ENCODE results near the gene IGHMBP2.

DNA sequence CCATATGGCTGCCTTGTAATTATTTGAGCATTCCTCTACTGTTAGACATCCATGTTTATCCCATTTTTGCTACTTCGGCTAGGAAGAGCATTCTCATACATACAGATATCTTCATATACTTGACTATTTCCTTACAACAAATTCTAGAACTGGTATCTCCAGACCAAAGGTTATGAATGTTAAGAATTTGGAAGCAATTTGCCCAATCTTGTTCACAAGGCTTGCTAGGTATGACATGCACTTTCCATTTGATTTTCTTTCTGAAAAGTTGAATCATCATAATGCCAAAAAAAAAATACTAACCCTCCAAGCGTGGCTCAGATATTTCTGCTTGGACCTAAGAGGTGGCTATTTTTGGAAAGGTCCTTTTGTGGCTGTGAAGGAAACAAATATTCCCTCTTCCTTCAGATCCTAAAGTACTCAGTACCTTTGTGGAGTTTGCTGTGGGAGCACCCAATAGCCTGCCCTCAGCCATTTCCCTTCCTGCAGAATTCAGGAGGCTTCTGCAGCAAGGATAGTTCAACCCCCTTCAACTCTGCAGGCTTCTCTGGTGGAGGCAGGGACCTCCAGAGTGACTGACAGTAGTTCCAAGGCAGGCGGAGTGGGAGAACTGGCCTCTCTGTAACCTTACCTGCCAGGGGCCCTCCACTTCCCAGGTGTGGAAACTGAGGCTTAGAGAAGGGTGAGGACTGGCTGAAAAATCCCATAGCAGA, 40.0 kb upstream of the IGHMBP2 start:
- TF ChIP-seq, protein P1, sequence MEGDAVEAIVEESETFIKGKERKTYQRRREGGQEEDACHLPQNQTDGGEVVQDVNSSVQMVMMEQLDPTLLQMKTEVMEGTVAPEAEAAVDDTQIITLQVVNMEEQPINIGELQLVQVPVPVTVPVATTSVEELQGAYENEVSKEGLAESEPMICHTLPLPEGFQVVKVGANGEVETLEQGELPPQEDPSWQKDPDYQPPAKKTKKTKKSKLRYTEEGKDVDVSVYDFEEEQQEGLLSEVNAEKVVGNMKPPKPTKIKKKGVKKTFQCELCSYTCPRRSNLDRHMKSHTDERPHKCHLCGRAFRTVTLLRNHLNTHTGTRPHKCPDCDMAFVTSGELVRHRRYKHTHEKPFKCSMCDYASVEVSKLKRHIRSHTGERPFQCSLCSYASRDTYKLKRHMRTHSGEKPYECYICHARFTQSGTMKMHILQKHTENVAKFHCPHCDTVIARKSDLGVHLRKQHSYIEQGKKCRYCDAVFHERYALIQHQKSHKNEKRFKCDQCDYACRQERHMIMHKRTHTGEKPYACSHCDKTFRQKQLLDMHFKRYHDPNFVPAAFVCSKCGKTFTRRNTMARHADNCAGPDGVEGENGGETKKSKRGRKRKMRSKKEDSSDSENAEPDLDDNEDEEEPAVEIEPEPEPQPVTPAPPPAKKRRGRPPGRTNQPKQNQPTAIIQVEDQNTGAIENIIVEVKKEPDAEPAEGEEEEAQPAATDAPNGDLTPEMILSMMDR (IDR thresholded peaks at IDR 0.05), result no peak
- no peak for TF ChIP-seq POLR2A (IDR thresholded peaks at IDR 0.05)
